Peyer's patch (tissue), 4 donors: ENCODE measurements around the gene TWNK.

Source experiments
- CTCF ChIP-seq, 6 experiments: fragments of 450-650 bp in 4 of 6; fragments of 200-600 bp in 2 of 6; sonication (generic) in 1 of 6; IDR thresholded peaks; one replicate each; pipeline ENCODE4 v1.5.1; 2017 to 2019; ENCODE audit warnings: antibody characterized with exemption in 6 of 6, mild to moderate bottlenecking in 3 of 6, moderate library complexity in 1 of 6
- POLR2A ChIP-seq, 2 donors: fragments of 450-650 bp; IDR thresholded peaks; one replicate each; pipeline ENCODE4 v1.5.1; 2017; ENCODE audit warnings: antibody characterized with exemption in 2 of 2, mild to moderate bottlenecking in 2 of 2, moderate library complexity in 2 of 2

GRCh38 chr10:100997360-100998182 lies 10.2 kb downstream of the TWNK start:
- peak; percentile 58 to 93 (median 91) for TF ChIP-seq CTCF (IDR thresholded peaks at IDR 0.05)
- TF ChIP-seq POLR2A (IDR thresholded peaks at IDR 0.05): peak; percentile 25 to 28
